NB4 (cell line): ENCODE data around the gene WFIKKN1.

Experiments used
- DNase-seq: peaks from one replicate; pipeline ENCODE4 v3.0.0; 2010; ENCODE audit warnings: low read depth
- H3K4me3 ChIP-seq: one replicate; pipeline ENCODE4 v1.5.1; 2011; ENCODE audit warnings: mild to moderate bottlenecking, low read depth, low read length, moderate library complexity
- CTCF ChIP-seq: IDR thresholded peaks from one replicate; pipeline ENCODE4 v1.5.1; 2012; ENCODE audit warnings: low read depth, low read length
- MAX ChIP-seq: IDR thresholded peaks from 2 replicates; pipeline ENCODE4 v1.6.1; 2011; ENCODE audit warnings: low read depth, low read length
- MYC ChIP-seq: IDR thresholded peaks from 2 replicates; pipeline ENCODE4 v1.6.1; 2011; ENCODE audit warnings: low read depth, low read length
- POLR2A ChIP-seq: IDR thresholded peaks from 2 replicates; pipeline ENCODE4 v1.6.1; 2011; ENCODE audit warnings: mild to moderate bottlenecking; ENCODE audit not compliant: insufficient read length; ENCODE audit errors: extremely low read depth

WFIKKN1 gene

GRCh38 chr16:617855-618254 lies 12.9 kb upstream of the WFIKKN1 start:
- H3K4me3 ChIP-seq: no peak overlapping the region
- DNase-seq: no peak
- TF ChIP-seq CTCF: no peak

- TF ChIP-seq MAX (no peak), POLR2A (no peak), CTCF (no peak), MYC (no peak)
- DNase-seq: no peak
- no peak overlapping the region for H3K4me3 ChIP-seq
These were observed 11.2 kb upstream of the WFIKKN1 start for GRCh38 chr16:619476-620100.

- no peak for DNase-seq
- TF ChIP-seq CTCF: no peak
- TF ChIP-seq MYC: no peak
- H3K4me3 ChIP-seq: no peak overlapping the region
These were observed 9.9 kb upstream of the WFIKKN1 start for GRCh38 chr16:620700-621525.

- H3K4me3 ChIP-seq: no peak overlapping the region
- TF ChIP-seq POLR2A: no peak
- no peak for TF ChIP-seq MYC
- no peak for TF ChIP-seq CTCF
- no peak for TF ChIP-seq MAX
- DNase-seq: no peak
These were observed 9.2 kb upstream of the WFIKKN1 start for GRCh38 chr16:621526-622105.

GRCh38 chr16:622920-623280 lies 7.9 kb upstream of the WFIKKN1 start:
- TF ChIP-seq POLR2A: no peak
- TF ChIP-seq CTCF: no peak
- TF ChIP-seq MAX: no peak
- TF ChIP-seq MYC: no peak
- DNase-seq: no peak
- no peak overlapping the region for H3K4me3 ChIP-seq

GRCh38 chr16:624526-625070 lies 6.2 kb upstream of the WFIKKN1 start:
- TF ChIP-seq CTCF (no peak), MYC (no peak), POLR2A (no peak), MAX (no peak)
- no peak for DNase-seq
- H3K4me3 ChIP-seq: no peak overlapping the region
